H1 (cell line): Measurements from ENCODE around the gene ITPKB. TPM values are rescaled to one million over a fixed set of nuclear protein-coding genes. Genes with fewer than 3 reads are reported as not detected.

Experiments used
- CTCF ChIA-PET: fragments of 300-600 bp; sonication (Branson Sonifier 250); formaldehyde crosslinking; loops from one replicate; lab custom pipeline; 2021; ENCODE audit not compliant: partially characterized antibody; lab: Charles Lee
- POLR2A ChIA-PET: fragments of 300-600 bp; sonication (Branson Sonifier 250); formaldehyde crosslinking; loops from one replicate; lab custom pipeline; 2021; ENCODE audit warnings: inconsistent platforms; ENCODE audit not compliant: partially characterized antibody; lab: Charles Lee
- DNase-seq, 2 experiments: peaks; one replicate each; pipeline versions ENCODE4 v3.0.0 to v3.0.0-alpha.2; 2010 to 2022; ENCODE audit warnings: low spot score in 2 of 2, low read depth in 1 of 2, mixed read lengths in 1 of 2
- FAIRE-seq: peaks from 2 replicates; lab custom pipeline; 2011; peaks lifted over from hg19 to GRCh38; lab: Jason Lieb, UNC
- H2AFZ ChIP-seq: 2 replicates; pipeline ENCODE4 v1.8.1; 2012; ENCODE audit warnings: low read length, inconsistent platforms
- H2AK5ac ChIP-seq: 2 replicates; pipeline ENCODE4 v1.6.1; 2013; ENCODE audit warnings: low read depth, low read length
- H2BK120ac ChIP-seq: replicated peaks from 2 replicates; pipeline ENCODE3; 2013; ENCODE audit warnings: low read depth, low read length, inconsistent platforms
- H2BK12ac ChIP-seq: 2 replicates; pipeline ENCODE4 v1.6.1; 2013; ENCODE audit warnings: low read depth, low read length
- H2BK15ac ChIP-seq: 2 replicates; pipeline ENCODE4 v1.6.1; 2013; ENCODE audit warnings: low read length
- H2BK20ac ChIP-seq: 2 replicates; pipeline ENCODE4 v1.6.1; 2013; ENCODE audit warnings: low read length
- H2BK5ac ChIP-seq: 2 replicates; pipeline ENCODE4 v1.6.1; 2013; ENCODE audit warnings: low read depth, low read length
- H3K14ac ChIP-seq: 2 replicates; pipeline ENCODE4 v1.6.1; 2013; ENCODE audit warnings: inconsistent platforms; ENCODE audit not compliant: insufficient read length
- H3K18ac ChIP-seq: 2 replicates; pipeline ENCODE4 v1.6.1; 2013; ENCODE audit warnings: low read length; ENCODE audit errors: extremely low read depth
- H3K23ac ChIP-seq: 2 replicates; pipeline ENCODE4 v1.6.1; 2013; ENCODE audit warnings: inconsistent platforms; ENCODE audit not compliant: insufficient read length
- H3K23me2 ChIP-seq: 2 replicates; pipeline ENCODE4 v1.6.1; 2013; ENCODE audit warnings: low read depth, low read length
- H3K27ac ChIP-seq: 2 replicates; pipeline ENCODE4 v1.6.1; 2011; ENCODE audit warnings: low read depth, low read length, inconsistent platforms
- H3K27me3 ChIP-seq, 4 experiments: replicated peaks in 1 of 4; 1 replicate in 1 of 4; 2 replicates in 3 of 4; pipeline versions ENCODE4 v1.6.1 to v1.8.1; 2011 to 2013; ENCODE audit warnings: low read length in 3 of 4, mild to moderate bottlenecking in 3 of 4, inconsistent platforms in 2 of 4, mixed read lengths in 2 of 4, moderate library complexity in 1 of 4; ENCODE audit not compliant: control insufficient read depth in 3 of 4, insufficient read depth in 3 of 4; ENCODE audit errors: extremely low read depth in 1 of 4
- H3K36me3 ChIP-seq, 4 experiments: 2 replicates each; pipeline versions ENCODE4 v1.6.1 to v1.8.1; 2011 to 2013; ENCODE audit warnings: mild to moderate bottlenecking in 4 of 4, low read length in 3 of 4, moderate library complexity in 2 of 4, control low read depth in 1 of 4, inconsistent platforms in 1 of 4; ENCODE audit not compliant: insufficient read depth in 4 of 4, control insufficient read depth in 2 of 4
- H3K4ac ChIP-seq: replicated peaks from 2 replicates; pipeline ENCODE3; 2013; ENCODE audit warnings: low read length, low read depth, mixed read lengths, inconsistent platforms; ENCODE audit not compliant: insufficient read length
- H3K4me1 ChIP-seq, 4 experiments: replicated peaks in 1 of 4; 1 replicate in 1 of 4; 2 replicates in 3 of 4; pipeline versions ENCODE4 v1.6.1 to v1.8.1; 2011 to 2013; ENCODE audit warnings: low read length in 3 of 4, inconsistent platforms in 2 of 4, mixed read lengths in 1 of 4; ENCODE audit not compliant: insufficient read depth in 4 of 4, control insufficient read depth in 3 of 4
- H3K4me2 ChIP-seq, 2 experiments: 2 replicates each; pipeline versions ENCODE4 v1.6.1 to v1.8.1; 2011 to 2013; ENCODE audit warnings: low read depth in 2 of 2, low read length in 2 of 2, control low read depth in 1 of 2, inconsistent platforms in 1 of 2, mild to moderate bottlenecking in 1 of 2; ENCODE audit not compliant: insufficient read depth in 1 of 2
- H3K4me3 ChIP-seq, 4 experiments: fragments of 200-600, 300-600 bp in 1 of 4; sonication (generic), shearing (Covaris generic), sonication (Bioruptor Twin) in 1 of 4; 2 replicates each; pipeline versions ENCODE4 v1.5.1 to v1.8.1; 2011 to 2016; ENCODE audit warnings: low read length in 4 of 4, low read depth in 3 of 4, control low read depth in 2 of 4, inconsistent platforms in 2 of 4, mild to moderate bottlenecking in 2 of 4, mixed read lengths in 1 of 4, moderate library complexity in 1 of 4; ENCODE audit not compliant: insufficient read depth in 2 of 4; ENCODE audit errors: extremely low read depth in 1 of 4
- H3K56ac ChIP-seq: replicated peaks from 2 replicates; pipeline ENCODE3; 2013; ENCODE audit warnings: low read depth, mild to moderate bottlenecking, mixed read lengths, low read length, inconsistent platforms; ENCODE audit not compliant: insufficient read length
- H3K79me1 ChIP-seq: 2 replicates; pipeline ENCODE4 v1.6.1; 2013; ENCODE audit warnings: low read depth, low read length, control low read depth
- H3K79me2 ChIP-seq, 2 experiments: 2 replicates each; pipeline versions ENCODE4 v1.6.1 to v1.8.1; 2012 to 2013; ENCODE audit warnings: low read length in 2 of 2, mild to moderate bottlenecking in 2 of 2, inconsistent platforms in 1 of 2; ENCODE audit not compliant: insufficient read depth in 2 of 2, control insufficient read depth in 1 of 2
- H3K9ac ChIP-seq, 4 experiments: replicated peaks in 1 of 4; 1 replicate in 1 of 4; 2 replicates in 3 of 4; pipeline versions ENCODE4 v1.6.1 to v1.8.1; 2011 to 2013; ENCODE audit warnings: low read depth in 3 of 4, low read length in 3 of 4, control low read depth in 2 of 4, mild to moderate bottlenecking in 2 of 4, moderate library complexity in 2 of 4, inconsistent platforms in 1 of 4; ENCODE audit errors: extremely low read depth in 1 of 4
- H3K9me3 ChIP-seq, 2 experiments: 2 replicates each; pipeline versions ENCODE4 v1.6.1 to v1.8.1; 2012 to 2013; ENCODE audit warnings: mild to moderate bottlenecking in 2 of 2, moderate library complexity in 2 of 2, control low read depth in 1 of 2, inconsistent platforms in 1 of 2, low read depth in 1 of 2, low read length in 1 of 2, mixed read lengths in 1 of 2; ENCODE audit not compliant: insufficient read depth in 2 of 2
- H4K20me1 ChIP-seq, 2 experiments: replicated peaks in 1 of 2; 2 replicates each; pipeline versions ENCODE3 to v1.8.1; 2011 to 2013; ENCODE audit warnings: inconsistent platforms in 2 of 2, low read length in 2 of 2, mild to moderate bottlenecking in 1 of 2; ENCODE audit not compliant: insufficient read depth in 2 of 2, control insufficient read depth in 1 of 2
- H4K5ac ChIP-seq: 2 replicates; pipeline ENCODE4 v1.6.1; 2013; ENCODE audit warnings: low read length, low read depth, mixed read lengths, inconsistent platforms; ENCODE audit not compliant: insufficient read length
- H4K8ac ChIP-seq: 2 replicates; pipeline ENCODE4 v1.8.0; 2013; ENCODE audit warnings: mild to moderate bottlenecking, moderate library complexity, low read length, inconsistent platforms; ENCODE audit not compliant: insufficient read depth; ENCODE audit errors: extremely low read depth
- H4K91ac ChIP-seq: replicated peaks from 2 replicates; pipeline ENCODE3; 2013; ENCODE audit warnings: low read length, mixed read lengths, inconsistent platforms; ENCODE audit not compliant: insufficient read length
- WGBS, 2 experiments: shearing (Covaris generic) in 1 of 2; methylation state at CpG; one replicate each; pipeline versions ENCODE4 v1.1.6 to v1.1.7; 2013 to 2015; ENCODE audit warnings: low lambda C conversion rate in 2 of 2, mixed read lengths in 2 of 2, inconsistent platforms in 1 of 2, low coverage in 1 of 2, missing lambda C conversion rate in 1 of 2; ENCODE audit not compliant: insufficient replicate concordance in 2 of 2, insufficient coverage in 1 of 2, insufficient read length in 1 of 2; ENCODE audit errors: extremely low coverage in 1 of 2, missing lambda C conversion rate in 1 of 2; 5-methylcytosine and 5-hydroxymethylcytosine counted together
- polyA plus RNA-seq, 7 experiments: library from polyadenylated mRNA; depleted of rRNA in 3 of 7; stranded (reverse) in 5 of 7; unstranded in 2 of 7; fragments of >200 nt in 5 of 7; fragments of 200-250 nt in 2 of 7; gene quantifications; 1 replicate in 5 of 7; 2 replicates in 1 of 7; 4 replicates in 1 of 7; pipeline versions ENCODE4 v1.2.1 to v1.2.3, GENCODE V29; 2011 to 2013; ENCODE audit warnings: missing spikeins in 2 of 7, mixed read lengths in 2 of 7
- total RNA-seq: library from RNA; stranded (reverse); fragmentation: NEBNext Ultra II Directional; extraction: Animal tissue kit (Norgen Biotek cat#: 25700); gene quantifications from 2 replicates; pipeline ENCODE4 v1.2.1, GENCODE V29; 2021

The ITPKB gene
- total and polyA plus RNA-seq, 2 of the 8 experiments (the other 6 are each of a cell fraction or from before 2014, with no cell fraction given) = 1.7 to 4.8 TPM

GRCh38 chr1:226584164-226584563 lies 154.9 kb downstream of the ITPKB start:
- no peaks in the 10 kb centered on the region for H3K36me3 ChIP-seq
- no peak overlapping the region for H2AK5ac ChIP-seq
- H3K79me1 ChIP-seq = no peaks in the 10 kb centered on the region
- no peak overlapping the region for H2BK5ac ChIP-seq
- H3K27me3 ChIP-seq = no peaks in the 10 kb centered on the region
- H4K91ac ChIP-seq = no peak overlapping the region
- no peak overlapping the region for H3K18ac ChIP-seq
- no peak overlapping the region for H3K4ac ChIP-seq
- no peak overlapping the region for H3K56ac ChIP-seq
- H3K27ac ChIP-seq = no peak overlapping the region
- H2AFZ ChIP-seq = no peak overlapping the region
- H3K4me2 ChIP-seq = no peak overlapping the region
- no peak overlapping the region for H3K4me3 ChIP-seq
- no peak overlapping the region for H2BK12ac ChIP-seq
- no peaks in the 10 kb centered on the region for H3K9me3 ChIP-seq
- ChIA-PET POLR2A (interaction anchor here (0.7 kb wide), 1 partner anchor 9 kb away, joined by 4 read pairs; no protein-coding TSS in a partner anchor), CTCF (interaction anchor here (0.6 to 4.6 kb wide), 5 partner anchors 15 to 201 kb away, joined by 4 to 27 read pairs (median 5); no protein-coding TSS in a partner anchor)
- H2BK15ac ChIP-seq = no peak overlapping the region
- no peaks in the 10 kb centered on the region for H3K23me2 ChIP-seq
- H3K4me1 ChIP-seq = no peaks in the 10 kb centered on the region
- no peak overlapping the region for H2BK120ac ChIP-seq
- DNase-seq (no peak), FAIRE-seq (no peak)
- no peak overlapping the region for H3K9ac ChIP-seq
- H3K79me2 ChIP-seq = no peaks in the 10 kb centered on the region
- H4K20me1 ChIP-seq = no peaks in the 10 kb centered on the region
- H2BK20ac ChIP-seq = no peak overlapping the region
- H3K23ac ChIP-seq = no peak overlapping the region
- WGBS, 2 experiments = 84% methylated on average over 3 of the region's 3 CpGs; no CpG with 5 or more reads in 1 of the 2 experiments
- H3K14ac ChIP-seq = no peak overlapping the region
- H4K5ac ChIP-seq = no peak overlapping the region
- H4K8ac ChIP-seq = no peak overlapping the region
